ENCODE data around the gene GBF1. TPM values are rescaled to one million over a fixed set of nuclear protein-coding genes. Genes with fewer than 3 reads are reported as not detected.

GBF1 gene
- total RNA-seq, 4 donors from 2014 or later = 10.9 to 45.4 (median 23.9) TPM

GRCh38 chr10:102344067-102344466 lies 98.7 kb downstream of the GBF1 start:
- H3K9me3 ChIP-seq = no peaks in the 10 kb centered on the region
- no peaks in the 10 kb centered on the region for H3K36me3 ChIP-seq
- H3K27ac ChIP-seq = no peak overlapping the region
- no peak for DNase-seq
- intact Hi-C loops (cut with DNase I; ENCODE audit: low total_unique reads) = no loop called here
- H3K27me3 ChIP-seq = no peaks in the 10 kb centered on the region
- no peaks in the 10 kb centered on the region for H3K4me1 ChIP-seq
- H3K4me3 ChIP-seq = no peak overlapping the region
- TF ChIP-seq CTCF (IDR thresholded peaks at IDR 0.05) = no peak
- TF ChIP-seq POLR2A (IDR thresholded peaks at IDR 0.05) = no peak

- Histone ChIP-seq H3K36me3 (no peaks in the 10 kb centered on the region), H3K4me1 (no peaks in the 10 kb centered on the region), H3K4me3 (no peak overlapping the region), H3K27me3 (no peaks in the 10 kb centered on the region), H3K27ac (no peak overlapping the region), H3K9me3 (no peaks in the 10 kb centered on the region)
- intact Hi-C loops (cut with DNase I; ENCODE audit: low total_unique reads) = no loop called here
- TF ChIP-seq CTCF (IDR thresholded peaks at IDR 0.05) (peak in 3 of 4 experiments; percentile 26 to 40 (median 31)), POLR2A (IDR thresholded peaks at IDR 0.05) (no peak)
- peak; percentile 21 to 27 for DNase-seq
Measured at GRCh38 chr10:102347236-102347828, 102.0 kb downstream of the GBF1 start.

- TF ChIP-seq POLR2A (IDR thresholded peaks at IDR 0.05) (no peak), CTCF (IDR thresholded peaks at IDR 0.05) (peak; percentile 71 to 85 (median 76))
- Histone ChIP-seq H3K9me3 (no peaks in the 10 kb centered on the region), H3K27ac (no peak overlapping the region), H3K4me3 (no peak overlapping the region), H3K27me3 (no peaks in the 10 kb centered on the region), H3K36me3 (no peaks in the 10 kb centered on the region), H3K4me1 (no peaks in the 10 kb centered on the region)
- peak; percentile 54 for DNase-seq
- intact Hi-C loops (cut with DNase I; ENCODE audit: low total_unique reads) = loop anchor here (2.0 kb wide), 1 partner anchor 123 kb away; no protein-coding TSS in a partner anchor
Measured at GRCh38 chr10:102352066-102352715, 106.9 kb downstream of the GBF1 start.

GRCh38 chr10:102354451-102354850 lies 109.1 kb downstream of the GBF1 start:
- H3K9me3 ChIP-seq = no peaks in the 10 kb centered on the region
- intact Hi-C loops (cut with DNase I; ENCODE audit: low total_unique reads) = no loop called here
- H3K36me3 ChIP-seq = no peaks in the 10 kb centered on the region
- no peak overlapping the region for H3K27ac ChIP-seq
- H3K4me3 ChIP-seq = no peak overlapping the region
- no peaks in the 10 kb centered on the region for H3K27me3 ChIP-seq
- TF ChIP-seq CTCF (IDR thresholded peaks at IDR 0.05) (no peak), POLR2A (IDR thresholded peaks at IDR 0.05) (no peak)
- no peak for DNase-seq
- no peaks in the 10 kb centered on the region for H3K4me1 ChIP-seq

- intact Hi-C loops (cut with DNase I; ENCODE audit: low total_unique reads) = no loop called here
- TF ChIP-seq POLR2A (IDR thresholded peaks at IDR 0.05) (no peak), CTCF (IDR thresholded peaks at IDR 0.05) (no peak)
- no peaks in the 10 kb centered on the region for H3K9me3 ChIP-seq
- H3K36me3 ChIP-seq = no peaks in the 10 kb centered on the region
- no peaks in the 10 kb centered on the region for H3K4me1 ChIP-seq
- no peaks in the 10 kb centered on the region for H3K27me3 ChIP-seq
- H3K4me3 ChIP-seq = no peak overlapping the region
- no peak overlapping the region for H3K27ac ChIP-seq
- DNase-seq = no peak
Measured at GRCh38 chr10:102358712-102359382, 113.5 kb downstream of the GBF1 start.

Data from uterus (tissue), 4 donors.